Sciatic nerve (tissue), 2 donors: ENCODE data around the gene POU2AF2. TPM values are rescaled to one million over a fixed set of nuclear protein-coding genes. Genes with fewer than 3 reads are reported as not detected.
A peak's percentile ranks its signal among the peaks of the same experiment; 100 is the strongest.
"Not testable (repeated sequence)": the region's sequence is repeated elsewhere in the genome, so short reads cannot be mapped to it uniquely, and the experiment has no call there.

Source experiments
- ATAC-seq: fragments of 200-7000 bp; cut with Tn5 transposase; one replicate; pipeline ENCODE4 v1.9.1; 2020; ENCODE audit warnings: mild to moderate bottlenecking, moderate library complexity
- DNase-seq: peaks from one replicate; pipeline ENCODE4 v3.0.0-alpha.2; 2020; ENCODE audit warnings: low spot score
- intact Hi-C: fragments of 100-400 bp; cut with DNase I; formaldehyde crosslinking; loops from one replicate; pipeline ENCODE4 v1.14.2; 2022
- total RNA-seq: library from RNA; stranded (reverse); fragmentation: NEBNext Ultra II Directional; extraction: Animal tissue kit (Norgen Biotek cat#: 25700); gene quantifications from one replicate; pipeline ENCODE4 v1.2.1, GENCODE V29; 2021
- donor health status: DM: no; HTN: no; CAD: no.
- donor health status: DM: no; HTN: no; CAD: no.

Gene POU2AF2
- total RNA-seq, 1 donor from 2014 or later: 0.80 TPM

GRCh38 chr11:111250936-111251335, 5.4 kb downstream of the POU2AF2 start:
- intact Hi-C loops: no loop called here
- no peak for ATAC-seq
- no peak for DNase-seq

DNA sequence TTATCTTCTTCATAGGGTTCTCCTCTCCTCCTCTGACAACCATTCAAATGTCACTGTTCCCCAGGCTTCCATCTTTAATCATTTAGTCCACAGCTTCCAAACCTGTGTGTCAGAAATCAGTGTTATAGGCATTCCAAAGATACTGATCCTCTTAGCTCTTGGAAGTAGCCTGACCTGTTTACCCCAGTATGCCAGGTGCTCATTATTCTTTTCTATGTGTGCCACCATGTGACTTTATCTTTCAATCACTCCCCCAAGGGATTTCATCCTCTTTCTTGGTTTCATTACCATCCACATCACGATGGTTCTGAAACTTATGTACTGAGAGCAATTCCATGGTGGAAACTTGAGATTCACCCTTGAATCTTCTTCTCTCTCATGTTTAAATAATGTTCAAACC, 7.6 kb downstream of the POU2AF2 start:
- intact Hi-C loops: no loop called here
- no peak for DNase-seq
- no peak for ATAC-seq

- DNase-seq (no peak), ATAC-seq (no peak)
- intact Hi-C loops: no loop called here
Measured at GRCh38 chr11:111253630-111254029, 8.1 kb downstream of the POU2AF2 start.

DNA sequence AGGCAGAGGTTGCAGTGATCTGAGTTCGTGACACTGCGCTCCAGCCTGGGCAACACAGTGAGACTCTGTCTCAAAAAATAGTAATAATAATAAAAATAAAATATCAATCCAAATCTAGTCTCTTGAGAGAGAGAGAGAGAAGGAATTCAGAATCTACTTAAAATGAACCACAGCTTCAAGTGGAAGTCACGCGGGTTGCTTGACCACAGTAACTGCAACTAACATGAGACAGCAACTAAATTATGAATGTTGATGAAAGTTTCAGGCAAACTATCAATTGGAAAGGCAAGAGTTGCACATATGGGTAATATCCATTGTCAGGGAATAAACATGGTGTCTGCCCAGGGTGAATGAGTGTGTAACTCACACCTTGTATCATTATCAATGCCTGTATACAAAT, 12.5 kb downstream of the POU2AF2 start:
- no peak for ATAC-seq
- no peak for DNase-seq
- intact Hi-C loops: no loop called here

DNA sequence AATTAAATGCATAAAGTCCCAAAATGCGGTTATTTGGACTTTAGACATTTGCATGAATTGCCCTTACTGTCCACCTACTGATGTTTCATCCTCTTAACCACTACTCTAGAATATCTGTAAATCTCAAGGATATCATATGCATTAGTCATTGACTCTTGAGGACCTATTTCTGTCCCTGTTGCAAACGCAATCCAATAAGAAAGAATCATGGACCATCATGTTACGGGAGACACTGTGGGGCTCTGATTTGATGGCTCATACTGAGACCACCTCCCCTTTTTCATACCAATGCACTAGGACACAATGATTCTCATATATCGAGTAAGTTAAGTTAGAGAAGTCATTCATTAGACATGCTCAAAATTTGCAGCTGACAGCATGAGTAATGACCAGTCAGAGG, 14.4 kb downstream of the POU2AF2 start:
- intact Hi-C loops: no loop called here
- DNase-seq: no peak
- no peak for ATAC-seq

- DNase-seq: no peak
- ATAC-seq: no peak
- intact Hi-C loops: no loop called here
Measured at GRCh38 chr11:111260811-111261210, 15.3 kb downstream of the POU2AF2 start.

DNA sequence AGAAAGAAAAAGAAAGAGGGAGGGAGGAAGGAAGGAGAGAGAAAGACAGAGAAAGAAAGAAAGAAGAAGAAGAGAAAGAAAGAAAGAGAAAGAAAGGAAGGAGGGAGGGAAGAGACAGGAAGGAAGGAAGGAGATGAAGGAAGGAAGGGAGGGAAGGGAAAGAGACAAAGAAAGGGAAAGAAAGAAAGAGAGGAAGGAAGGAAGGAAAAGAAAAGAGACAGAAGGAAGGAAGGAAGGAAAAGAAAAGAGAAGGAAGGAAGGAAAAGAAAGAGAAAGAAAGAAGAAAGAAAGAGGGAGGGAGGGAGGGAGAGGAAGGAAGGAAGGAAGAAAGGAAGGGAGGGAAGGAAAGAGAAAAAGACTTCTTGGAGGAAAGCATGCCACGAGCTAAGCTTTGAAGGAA, 19.1 kb downstream of the POU2AF2 start:
- ATAC-seq: no peak
- no peak for DNase-seq
- intact Hi-C loops: no loop called here

DNA sequence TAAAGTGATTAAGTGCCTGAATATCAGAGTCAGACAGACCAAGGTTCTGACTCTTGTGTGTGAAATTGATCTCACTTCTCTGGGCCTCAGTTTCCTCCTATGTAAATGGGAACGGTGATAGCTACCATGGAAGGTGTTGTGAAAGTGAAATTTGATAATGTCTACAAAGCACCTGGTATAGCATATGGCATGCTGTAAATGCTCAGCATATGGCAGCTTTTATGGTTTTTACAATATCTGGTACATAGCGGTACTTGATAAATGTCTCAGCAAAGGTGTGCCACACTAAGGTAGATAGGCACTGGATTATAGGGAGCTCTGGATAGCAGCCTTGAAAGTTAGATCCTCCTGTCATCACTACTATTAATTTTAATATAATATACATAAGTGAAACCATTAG, 19.9 kb downstream of the POU2AF2 start:
- ATAC-seq (no peak), DNase-seq (no peak)
- intact Hi-C loops: no loop called here

- DNase-seq, ATAC-seq, intact Hi-C loops: not testable (repeated sequence)
Measured at GRCh38 chr11:111268303-111268702, 22.8 kb downstream of the POU2AF2 start.

DNA sequence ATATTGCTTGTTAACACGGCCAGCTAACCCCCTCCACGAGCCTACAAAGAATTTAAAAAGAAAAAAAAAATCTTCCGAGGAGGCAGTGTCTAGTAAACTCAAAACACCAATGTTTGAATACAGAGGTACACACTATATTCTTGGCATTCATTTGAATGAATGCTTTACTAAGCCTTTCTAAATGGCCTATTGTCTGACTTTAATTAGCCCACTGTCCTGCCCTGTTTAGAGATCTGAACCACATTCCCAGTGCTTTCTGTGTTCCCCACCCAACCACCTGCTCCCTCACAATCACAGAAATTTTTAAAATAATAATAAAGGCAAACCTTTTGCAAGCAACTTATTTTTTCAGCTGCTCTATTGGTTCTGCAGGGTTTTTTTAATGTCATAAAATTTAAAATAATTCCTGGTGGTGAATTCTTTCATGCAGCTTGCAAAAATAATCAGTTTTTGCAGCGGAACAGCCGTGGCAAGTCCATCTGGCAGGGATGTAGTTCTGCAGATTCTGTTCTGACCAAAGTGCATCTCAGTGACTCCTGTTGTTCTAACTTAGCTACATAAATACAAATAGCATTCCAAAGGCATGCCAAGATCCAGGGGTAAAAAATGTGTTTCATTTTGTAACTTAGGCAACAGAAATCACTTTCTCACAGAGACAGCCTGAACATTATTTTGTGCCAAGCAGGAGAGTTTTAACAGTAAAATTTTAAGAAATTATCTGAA, 23.8 kb downstream of the POU2AF2 start:
- intact Hi-C loops: no loop called here
- ATAC-seq (peak; percentile 90), DNase-seq (no peak)

GRCh38 chr11:111272420-111272819, 26.9 kb downstream of the POU2AF2 start:
- intact Hi-C loops: no loop called here
- ATAC-seq: no peak

GRCh38 chr11:111282562-111283075, 37.1 kb downstream of the POU2AF2 start:
- DNase-seq (no peak), ATAC-seq (no peak)
- intact Hi-C loops: loop anchor here (10.0 kb wide), 1 partner anchor 142 kb away; no protein-coding TSS in a partner anchor

More at GRCh38 chr11:111272420-111272819, 26.9 kb downstream of the POU2AF2 start:
- no peak for DNase-seq

DNA sequence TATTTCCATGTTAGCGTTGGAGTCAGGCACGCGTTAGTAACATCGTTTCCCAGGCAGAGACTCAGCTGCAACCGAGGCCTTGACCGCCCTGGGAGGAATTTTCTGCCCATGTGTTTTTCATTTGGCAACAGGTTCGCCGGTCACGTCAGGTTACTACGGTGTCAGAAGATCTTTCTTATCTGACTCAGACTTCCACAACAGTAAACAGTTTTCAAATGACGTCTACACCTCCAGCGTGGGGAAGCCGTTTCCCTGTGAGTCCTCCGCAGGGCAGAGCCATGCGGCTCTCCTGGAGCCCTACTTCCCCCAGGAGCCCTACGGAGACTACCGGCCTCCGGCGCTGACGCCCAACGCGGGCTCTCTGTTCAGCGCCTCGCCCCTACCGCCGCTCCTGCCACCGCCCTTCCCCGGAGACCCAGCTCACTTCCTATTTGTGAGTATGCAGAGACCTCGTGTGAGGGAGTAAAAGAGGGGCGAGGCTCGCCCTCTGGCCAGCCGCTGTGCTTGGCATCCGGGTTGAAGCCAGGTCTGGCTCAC, 38.5 kb downstream of the POU2AF2 start:
- ATAC-seq: peak; percentile 86
- peak; percentile 70 for DNase-seq
- intact Hi-C loops: loop anchor here (10.0 kb wide), 1 partner anchor 141 kb away; no protein-coding TSS in a partner anchor

GRCh38 chr11:111285189-111286091, 39.9 kb downstream of the POU2AF2 start:
- DNase-seq (no peak), ATAC-seq (no peak)
- intact Hi-C loops: loop anchor here (10.0 kb wide), 1 partner anchor 139 kb away; no protein-coding TSS in a partner anchor

DNA sequence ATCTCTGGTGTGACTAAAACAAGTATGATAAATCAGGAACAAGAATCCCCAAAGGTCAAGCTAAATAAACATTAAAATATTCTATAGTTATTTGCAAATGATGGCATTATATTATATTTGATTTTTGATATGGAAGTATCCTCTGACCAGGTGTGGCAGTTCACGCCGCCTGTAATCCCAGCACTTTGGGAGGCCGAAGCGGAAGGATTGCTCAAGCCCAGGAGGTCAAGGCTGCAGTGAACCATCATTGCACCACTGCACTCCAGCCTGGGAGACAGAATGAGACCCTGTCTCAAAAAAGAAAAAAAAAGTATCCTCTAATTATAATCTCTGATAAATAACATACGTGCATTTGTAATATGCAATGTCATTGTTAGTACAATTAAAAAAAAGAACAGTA, 46.2 kb downstream of the POU2AF2 start:
- intact Hi-C loops: no loop called here
- no peak for ATAC-seq
- no peak for DNase-seq

DNA sequence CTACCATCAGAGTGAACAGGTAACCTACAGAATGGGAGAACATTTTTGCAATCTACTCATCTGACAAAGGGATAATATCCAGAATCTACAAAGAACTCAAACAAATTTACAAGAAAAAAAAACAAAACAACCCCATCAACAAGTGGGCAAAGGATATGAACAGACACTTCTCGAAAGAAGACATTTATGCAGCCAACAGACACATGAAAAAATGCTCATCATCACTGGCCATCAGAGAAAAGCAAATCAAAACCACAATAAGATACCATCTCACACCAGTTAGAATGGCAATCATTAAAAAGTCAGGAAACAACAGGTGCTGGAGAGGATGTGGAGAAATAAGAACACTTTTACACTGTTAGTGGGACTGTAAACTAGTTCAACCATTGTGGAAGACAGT, 46.9 kb downstream of the POU2AF2 start:
- ATAC-seq, intact Hi-C loops, DNase-seq: not testable (repeated sequence)

DNA sequence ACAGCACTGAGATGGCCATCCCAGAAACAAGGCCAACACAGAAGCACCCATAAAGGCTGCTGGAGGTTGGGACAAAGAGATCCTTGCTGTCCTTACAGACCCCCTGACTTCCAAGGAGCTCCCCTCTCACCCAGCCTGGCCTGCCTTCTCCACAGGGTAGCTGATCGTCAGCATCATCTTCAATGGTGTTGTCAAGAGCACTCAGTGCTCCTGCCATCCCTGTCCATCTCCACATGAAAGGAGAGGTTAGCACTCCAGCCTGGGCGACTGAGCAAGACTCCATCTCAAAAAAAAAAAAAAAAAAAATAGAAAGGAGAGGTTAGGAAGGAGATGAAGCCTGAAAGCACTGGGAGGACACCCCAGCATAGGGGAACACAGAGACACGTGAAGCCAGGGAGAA, 50.7 kb downstream of the POU2AF2 start:
- DNase-seq (no peak), ATAC-seq (no peak)
- intact Hi-C loops: no loop called here

DNA sequence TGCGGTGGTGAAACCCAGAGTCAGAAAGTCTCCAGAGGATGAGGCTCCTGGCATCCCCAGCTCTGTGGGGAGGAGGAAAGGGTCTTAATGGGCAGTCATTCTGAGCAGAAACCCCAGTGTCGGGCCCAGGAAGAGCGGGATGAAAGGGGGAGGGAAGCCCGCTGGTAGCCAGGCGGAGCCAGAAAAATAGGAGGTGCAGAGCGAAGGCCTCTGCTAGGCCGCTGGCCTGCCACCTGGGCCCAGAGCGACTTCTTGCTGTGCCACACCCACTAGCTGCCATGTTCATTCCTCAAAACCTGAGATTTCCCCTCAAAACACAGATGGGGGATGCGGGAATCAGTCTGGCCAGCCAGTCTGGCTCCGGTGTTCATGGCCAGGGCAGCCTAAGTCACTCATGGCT, 52.2 kb downstream of the POU2AF2 start:
- DNase-seq: no peak
- no peak for ATAC-seq
- intact Hi-C loops: no loop called here

DNA sequence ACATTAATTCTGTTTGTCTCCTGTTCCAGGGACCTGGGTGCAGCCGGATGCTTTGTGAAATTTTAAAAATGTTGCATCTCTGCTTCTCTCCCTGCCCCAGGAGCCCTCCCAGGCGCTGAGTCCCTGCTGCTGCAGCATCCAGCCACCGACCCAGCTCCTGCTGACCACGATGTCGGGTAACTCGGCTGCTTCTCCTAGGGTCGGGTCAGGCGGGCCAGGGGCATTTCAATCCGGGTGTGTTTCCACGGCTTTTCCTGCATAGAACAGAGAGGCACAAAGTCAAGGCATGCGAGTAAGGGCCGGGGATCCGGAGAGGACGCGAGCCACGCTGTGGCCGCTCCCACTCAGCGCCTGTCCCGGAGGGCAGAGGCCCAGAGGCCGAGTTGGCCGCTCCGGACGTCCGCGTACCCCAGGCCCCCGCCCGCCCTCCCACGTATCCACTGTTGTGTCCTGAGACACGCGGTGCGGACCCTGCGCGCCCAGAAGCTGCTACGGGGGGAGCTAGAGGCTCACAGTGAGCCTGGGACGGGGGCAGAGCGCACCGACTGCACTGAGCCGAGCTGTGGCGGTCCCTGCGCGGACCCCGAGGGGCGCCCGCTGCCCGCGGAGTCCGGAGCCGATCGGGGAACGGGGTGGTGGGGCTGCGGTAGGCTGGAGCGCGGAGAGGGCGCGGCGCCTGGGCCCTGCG, 53.0 kb downstream of the POU2AF2 start, which contains the start of gene POU2AF3:
POU2AF3 (plus strand) TSS at position 134 of the 688 bp plus-strand sequence; CDS start at position 170, 36 bp downstream.
- no peak for DNase-seq
- intact Hi-C loops: no loop called here
- ATAC-seq: peak; percentile 54
